ENCODE measurements around the gene MEIS1. TPM values are rescaled to one million over a fixed set of nuclear protein-coding genes. Genes with fewer than 3 reads are reported as not detected.

MEIS1 gene
- total RNA-seq, 2 experiments from 2014 or later: not detected

DNA sequence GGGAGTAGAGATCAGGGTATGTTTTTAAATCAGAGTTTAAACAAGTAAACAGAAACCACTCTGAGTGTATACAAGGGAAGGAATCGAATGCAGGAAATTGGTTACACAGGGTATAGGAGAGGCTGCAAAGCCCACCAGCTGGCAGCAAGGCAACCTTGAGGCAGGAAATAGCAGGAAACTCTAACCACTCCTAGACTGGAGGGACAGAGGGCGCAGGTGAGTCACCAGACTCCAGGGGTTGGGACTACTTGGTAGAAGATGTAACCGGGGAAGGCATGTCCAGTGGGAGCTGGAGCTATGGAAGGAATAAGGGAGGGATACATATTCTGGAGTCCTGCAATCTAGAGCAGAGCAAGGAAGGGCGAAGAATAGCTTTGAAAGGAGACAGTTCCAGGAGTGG lies 152.3 kb downstream of the MEIS1 start:
- peaks cover 4% of the 10 kb centered on the region for H3K9me3 Mint-ChIP-seq (ENCODE audit: low read depth)
- H3K36me3 Mint-ChIP-seq (ENCODE audit: low read depth): no peaks in the 10 kb centered on the region
- intact Hi-C loops (cut with DNase I, micrococcal nuclease): no loop called here
- CTCF ChIA-PET: no interaction called here
- H3K27ac Mint-ChIP-seq: no peak overlapping the region
- no peak overlapping the region for H3K4me3 Mint-ChIP-seq
- ATAC-seq (no peak), DNase-seq (no peak)
- POLR2A ChIA-PET: no interaction called here
- H3K27me3 Mint-ChIP-seq: peaks cover 3% of the 10 kb centered on the region
- no peaks in the 10 kb centered on the region for H3K4me1 Mint-ChIP-seq

DNA sequence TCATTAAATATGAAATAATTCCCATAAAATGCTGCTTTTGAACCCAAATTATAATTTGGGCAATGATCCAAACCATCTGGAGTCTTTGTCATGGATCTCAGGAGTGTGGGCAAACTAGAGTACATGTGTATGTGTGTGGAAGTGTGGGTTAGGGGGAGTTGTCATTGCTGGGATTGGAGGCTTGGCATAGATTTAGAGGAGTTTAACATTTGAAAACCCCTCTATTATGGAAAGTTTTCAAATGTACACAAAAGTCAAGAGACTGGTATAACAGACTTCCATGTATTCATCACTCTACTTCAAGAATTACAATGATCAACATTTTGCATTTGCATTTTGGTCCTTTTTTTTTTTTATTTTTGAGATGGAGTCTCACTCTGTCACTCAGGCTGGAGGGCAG lies 159.1 kb downstream of the MEIS1 start:
- ChIA-PET POLR2A (no interaction called here), CTCF (no interaction called here)
- intact Hi-C loops (cut with DNase I, micrococcal nuclease): no loop called here
- peaks cover 2% of the 10 kb centered on the region for H3K27me3 Mint-ChIP-seq
- H3K36me3 Mint-ChIP-seq (ENCODE audit: low read depth): no peaks in the 10 kb centered on the region
- H3K9me3 Mint-ChIP-seq (ENCODE audit: low read depth): peaks cover 4% of the 10 kb centered on the region
- H3K4me3 Mint-ChIP-seq: no peak overlapping the region
- no peak for DNase-seq
- no peaks in the 10 kb centered on the region for H3K4me1 Mint-ChIP-seq
- no peak overlapping the region for H3K27ac Mint-ChIP-seq
- no peak for ATAC-seq

DNA sequence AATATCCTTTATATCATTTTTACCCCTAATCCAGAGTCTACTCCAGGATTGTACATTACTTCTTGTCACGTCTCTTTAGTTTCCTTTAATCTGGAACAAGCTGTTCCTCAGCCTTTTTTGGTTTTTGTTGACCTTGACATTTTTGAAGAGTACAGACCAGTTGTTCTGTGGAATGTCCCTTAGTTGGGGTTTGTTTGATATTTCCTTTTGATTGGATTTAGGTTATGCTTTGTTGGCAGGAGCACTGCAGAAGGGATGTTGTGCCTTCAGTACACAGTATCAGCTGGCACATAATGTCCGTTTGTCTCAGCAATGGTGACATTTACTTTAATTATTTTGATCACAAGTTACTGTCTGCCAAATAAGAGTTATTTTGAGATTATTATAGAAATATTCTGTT lies 160.6 kb downstream of the MEIS1 start:
- no peaks in the 10 kb centered on the region for H3K9me3 Mint-ChIP-seq (ENCODE audit: low read depth)
- DNase-seq (no peak), ATAC-seq (no peak)
- no peak overlapping the region for H3K27ac Mint-ChIP-seq
- no peak overlapping the region for H3K4me3 Mint-ChIP-seq
- H3K36me3 Mint-ChIP-seq (ENCODE audit: low read depth): no peaks in the 10 kb centered on the region
- no peaks in the 10 kb centered on the region for H3K4me1 Mint-ChIP-seq
- POLR2A ChIA-PET: no interaction called here
- peaks cover 2% of the 10 kb centered on the region for H3K27me3 Mint-ChIP-seq
- intact Hi-C loops (cut with DNase I, micrococcal nuclease): no loop called here
- CTCF ChIA-PET: no interaction called here

DNA sequence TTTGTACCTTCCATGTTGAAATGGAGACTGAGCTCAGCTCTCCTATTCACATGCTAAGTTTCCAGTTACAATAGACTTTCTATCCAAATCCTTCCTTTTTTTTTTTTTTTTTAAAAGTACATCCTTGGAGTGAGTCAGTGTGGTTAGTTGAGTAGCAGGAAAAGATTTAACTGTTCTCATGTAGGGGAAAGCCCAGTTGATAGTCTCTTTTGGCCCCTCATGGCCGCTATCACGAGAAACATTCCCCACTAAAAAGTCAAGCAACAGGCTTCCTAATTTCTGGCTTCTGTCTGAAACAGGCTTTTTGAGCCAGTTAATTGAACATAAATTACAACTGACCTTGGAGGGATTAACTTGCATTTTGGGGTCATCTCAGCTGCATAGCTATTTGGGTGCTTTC lies 161.3 kb downstream of the MEIS1 start:
- no peak for DNase-seq
- CTCF ChIA-PET: no interaction called here
- intact Hi-C loops (cut with DNase I, micrococcal nuclease): no loop called here
- H3K27ac Mint-ChIP-seq: no peak overlapping the region
- peaks cover 2% of the 10 kb centered on the region for H3K27me3 Mint-ChIP-seq
- no peaks in the 10 kb centered on the region for H3K4me1 Mint-ChIP-seq
- POLR2A ChIA-PET: no interaction called here
- H3K36me3 Mint-ChIP-seq (ENCODE audit: low read depth): no peaks in the 10 kb centered on the region
- H3K4me3 Mint-ChIP-seq: no peak overlapping the region
- H3K9me3 Mint-ChIP-seq (ENCODE audit: low read depth): no peaks in the 10 kb centered on the region
- ATAC-seq: no peak

DNA sequence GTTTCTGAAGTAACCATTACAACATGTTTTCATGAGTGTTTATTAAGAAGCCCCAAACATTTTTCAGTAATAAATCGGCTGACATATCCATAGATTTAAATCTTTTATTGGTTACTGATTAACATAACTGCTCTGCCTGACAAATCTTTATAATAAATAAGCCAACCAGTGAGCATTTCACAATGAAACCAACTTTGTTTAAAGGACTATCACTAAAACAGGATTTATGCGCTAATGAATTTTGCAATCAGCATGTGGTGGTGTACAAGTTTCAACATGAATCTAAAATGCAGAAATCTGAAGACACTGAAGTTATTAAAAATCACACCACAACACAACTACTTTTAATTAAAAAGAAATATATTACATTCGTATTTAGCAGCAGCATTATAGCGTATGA lies 166.7 kb downstream of the MEIS1 start:
- POLR2A ChIA-PET: no interaction called here
- CTCF ChIA-PET: no interaction called here
- ATAC-seq (no peak), DNase-seq (no peak)
- intact Hi-C loops (cut with DNase I, micrococcal nuclease): no loop called here
- H3K4me3 Mint-ChIP-seq: no peak overlapping the region
- no peak overlapping the region for H3K27ac Mint-ChIP-seq
- peaks cover 2% of the 10 kb centered on the region for H3K27me3 Mint-ChIP-seq
- H3K4me1 Mint-ChIP-seq: no peaks in the 10 kb centered on the region
- H3K36me3 Mint-ChIP-seq (ENCODE audit: low read depth): no peaks in the 10 kb centered on the region
- H3K9me3 Mint-ChIP-seq (ENCODE audit: low read depth): no peaks in the 10 kb centered on the region

DNA sequence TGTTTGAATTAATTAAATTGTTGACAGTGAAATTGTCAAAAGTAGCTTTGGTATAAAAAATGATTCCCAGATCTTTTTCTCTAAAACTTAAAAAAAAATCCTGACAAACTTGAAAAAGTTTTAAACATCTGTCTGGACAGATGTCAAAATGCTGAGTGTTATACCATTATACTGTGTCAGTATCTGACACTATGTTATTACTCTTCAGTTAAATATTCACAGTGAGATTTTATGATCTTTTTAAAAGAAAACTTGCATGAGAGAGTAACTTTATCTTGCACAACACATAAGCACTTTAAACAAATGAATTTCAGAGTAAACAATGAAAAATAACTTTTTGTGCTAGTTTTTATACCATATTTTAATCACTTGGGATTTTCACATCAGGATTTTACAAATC lies 167.4 kb downstream of the MEIS1 start:
- intact Hi-C loops (cut with DNase I, micrococcal nuclease): no loop called here
- POLR2A ChIA-PET: no interaction called here
- Mint-ChIP-seq H3K27ac (no peak overlapping the region), H3K36me3 (ENCODE audit: low read depth) (no peaks in the 10 kb centered on the region), H3K9me3 (ENCODE audit: low read depth) (no peaks in the 10 kb centered on the region), H3K4me1 (no peaks in the 10 kb centered on the region), H3K27me3 (no peaks in the 10 kb centered on the region), H3K4me3 (no peak overlapping the region)
- ATAC-seq: no peak
- no peak for DNase-seq
- CTCF ChIA-PET: no interaction called here

DNA sequence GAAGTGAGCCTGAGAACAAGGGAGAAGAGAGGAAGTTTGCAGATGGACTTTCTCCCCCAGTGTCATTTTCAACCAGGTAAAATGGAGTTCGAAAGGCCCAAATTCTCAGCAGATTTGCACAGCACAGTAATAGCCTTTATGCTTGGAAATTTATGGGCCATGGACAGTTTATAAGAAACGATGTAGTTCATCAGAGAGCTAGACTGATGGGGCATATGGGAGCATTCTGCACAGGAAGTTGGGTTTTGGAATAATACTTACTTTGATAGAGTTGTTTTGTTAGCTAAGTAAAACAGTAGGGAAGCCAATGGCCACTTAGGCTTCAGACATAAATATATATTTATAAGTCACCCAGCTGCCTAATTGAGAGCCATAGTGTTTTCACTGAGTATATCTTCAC lies 169.4 kb downstream of the MEIS1 start:
- intact Hi-C loops (cut with DNase I, micrococcal nuclease): no loop called here
- DNase-seq: no peak
- ChIA-PET CTCF (no interaction called here), POLR2A (no interaction called here)
- H3K27me3 Mint-ChIP-seq: no peaks in the 10 kb centered on the region
- H3K27ac Mint-ChIP-seq: no peak overlapping the region
- no peaks in the 10 kb centered on the region for H3K9me3 Mint-ChIP-seq (ENCODE audit: low read depth)
- H3K36me3 Mint-ChIP-seq (ENCODE audit: low read depth): no peaks in the 10 kb centered on the region
- no peak for ATAC-seq
- no peak overlapping the region for H3K4me3 Mint-ChIP-seq
- no peaks in the 10 kb centered on the region for H3K4me1 Mint-ChIP-seq

DNA sequence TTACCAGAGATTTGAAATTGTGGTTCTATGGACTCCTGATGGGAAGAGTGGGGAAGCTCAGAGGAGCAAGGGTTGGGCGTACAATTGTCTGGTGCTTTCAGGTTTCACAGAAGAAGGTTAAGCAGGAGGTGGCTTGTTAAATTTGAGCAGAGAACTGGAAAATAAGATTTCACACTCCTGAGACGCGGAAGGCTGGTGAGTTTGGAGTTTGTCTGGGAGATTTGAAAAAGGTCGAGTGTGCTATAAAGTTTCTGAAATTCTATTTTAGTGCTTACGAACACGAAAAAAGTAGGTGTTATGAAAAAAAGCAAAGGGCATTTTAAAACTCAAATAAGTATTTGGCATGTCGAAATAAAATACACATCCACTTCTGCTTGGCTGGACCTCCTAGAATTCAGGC lies 170.1 kb downstream of the MEIS1 start:
- no peak overlapping the region for H3K27ac Mint-ChIP-seq
- intact Hi-C loops (cut with DNase I, micrococcal nuclease): no loop called here
- H3K9me3 Mint-ChIP-seq (ENCODE audit: low read depth): no peaks in the 10 kb centered on the region
- H3K4me3 Mint-ChIP-seq: no peak overlapping the region
- H3K4me1 Mint-ChIP-seq: no peaks in the 10 kb centered on the region
- ChIA-PET POLR2A (no interaction called here), CTCF (no interaction called here)
- no peaks in the 10 kb centered on the region for H3K36me3 Mint-ChIP-seq (ENCODE audit: low read depth)
- no peaks in the 10 kb centered on the region for H3K27me3 Mint-ChIP-seq
- no peak for ATAC-seq
- DNase-seq: no peak

DNA sequence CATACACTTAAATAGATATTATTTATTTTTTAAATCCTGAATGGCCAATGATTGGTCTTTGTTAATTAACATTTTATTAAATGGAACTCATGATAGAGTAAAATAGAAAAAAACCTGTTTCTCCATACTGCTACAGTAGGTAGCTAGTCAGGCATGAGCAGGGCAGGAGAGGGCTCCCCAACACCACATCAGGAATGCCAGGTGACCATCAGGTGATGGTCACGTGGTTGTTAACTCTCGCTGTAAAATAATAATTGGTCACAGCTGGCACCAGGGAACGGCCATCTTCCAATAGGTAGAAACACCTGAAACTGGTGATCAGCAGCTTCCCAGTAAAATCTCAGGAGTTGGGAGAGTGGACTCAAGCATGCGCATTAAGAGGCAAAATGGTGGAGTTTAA lies 172.2 kb downstream of the MEIS1 start:
- ATAC-seq (no peak), DNase-seq (no peak)
- H3K4me3 Mint-ChIP-seq: no peak overlapping the region
- ChIA-PET CTCF (no interaction called here), POLR2A (no interaction called here)
- no peak overlapping the region for H3K27ac Mint-ChIP-seq
- no peaks in the 10 kb centered on the region for H3K9me3 Mint-ChIP-seq (ENCODE audit: low read depth)
- intact Hi-C loops (cut with DNase I, micrococcal nuclease): no loop called here
- H3K36me3 Mint-ChIP-seq (ENCODE audit: low read depth): no peaks in the 10 kb centered on the region
- no peaks in the 10 kb centered on the region for H3K4me1 Mint-ChIP-seq
- H3K27me3 Mint-ChIP-seq: no peaks in the 10 kb centered on the region

Data from activated CD4-positive, alpha-beta T cell treated with anti-CD3 and anti-CD28 coated beads for 36 hours (primary cell).